GM12878 (cell line): Measurements from ENCODE around the gene NFKBIE.

Experiments used
- CBX3 ChIP-seq: fragments of 200-600 bp; sonication (generic); IDR thresholded peaks from 2 replicates; pipeline ENCODE4 v1.6.1; 2016; ENCODE audit warnings: low read depth, borderline replicate concordance
- EZH2 ChIP-seq: IDR thresholded peaks from 2 replicates; pipeline ENCODE4 v1.6.1; 2012; ENCODE audit warnings: low read depth, mild to moderate bottlenecking, control low read depth, inconsistent platforms, low read length, borderline replicate concordance; ENCODE audit not compliant: control insufficient read depth
- FOXK2 ChIP-seq: fragments of 450-650 bp; IDR thresholded peaks from 2 replicates; pipeline ENCODE4 v1.6.1; 2017; ENCODE audit warnings: mild to moderate bottlenecking, moderate library complexity
- PAX8 ChIP-seq: fragments of 450-650 bp; IDR thresholded peaks from 2 replicates; pipeline ENCODE4 v1.6.1; 2017; ENCODE audit warnings: mild to moderate bottlenecking, moderate library complexity
- POLR2A ChIP-seq: IDR thresholded peaks from 2 replicates; pipeline ENCODE4 v1.6.1; 2011; ENCODE audit warnings: low read depth, mild to moderate bottlenecking, low read length
- TCF12 ChIP-seq: IDR thresholded peaks from 2 replicates; pipeline ENCODE4 v1.6.1; 2011; ENCODE audit warnings: low read depth, mild to moderate bottlenecking, low read length
- YBX1 ChIP-seq: fragments of 450-650 bp; IDR thresholded peaks from 2 replicates; pipeline ENCODE4 v1.6.1; 2016; ENCODE audit warnings: antibody characterized with exemption
- TF ChIP-seq, protein P1 (sequence below), 3 experiments: IDR thresholded peaks in 2 of 3; conservative IDR thresholded peaks in 1 of 3; 2 replicates each; pipeline ENCODE4 v1.5.1; 2011; ENCODE audit warnings: low read depth in 3 of 3, low read length in 3 of 3, mild to moderate bottlenecking in 3 of 3, control low read depth in 2 of 3, moderate library complexity in 2 of 3, inconsistent platforms in 1 of 3, mixed read lengths in 1 of 3; ENCODE audit not compliant: control insufficient read depth in 2 of 3, insufficient read depth in 1 of 3; ENCODE audit errors: extremely low read depth in 1 of 3
- TF ChIP-seq, protein P2 (sequence below): fragments of 450-650 bp; IDR thresholded peaks from 2 replicates; pipeline ENCODE4 v1.6.1; 2018; ENCODE audit warnings: mild to moderate bottlenecking, low read depth, moderate library complexity; ENCODE audit not compliant: partially characterized antibody
- TF ChIP-seq, protein P3 (sequence below): IDR thresholded peaks from 2 replicates; pipeline ENCODE4 v1.6.1; 2012; ENCODE audit warnings: mild to moderate bottlenecking, low read depth, low read length

DNA sequence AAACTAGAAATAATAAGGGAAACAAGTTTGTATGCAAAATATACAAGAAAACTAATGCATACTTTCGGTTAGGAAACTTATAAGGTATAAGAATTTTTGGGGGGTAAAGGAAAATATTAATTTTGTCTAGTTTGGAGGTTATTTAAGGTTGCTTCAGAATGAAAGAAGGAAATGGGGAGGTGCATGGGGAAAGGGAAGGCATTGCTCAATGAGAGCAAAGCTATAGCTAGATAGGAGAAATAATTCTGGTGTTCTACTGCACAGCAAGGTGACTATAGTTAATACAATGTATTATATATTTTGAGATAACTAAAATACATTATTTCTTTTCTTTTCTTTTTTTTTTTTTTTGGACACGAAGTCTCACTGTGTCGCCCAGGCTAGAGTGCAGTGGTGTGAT lies 54.1 kb downstream of the NFKBIE start:
- no peak for TF ChIP-seq CBX3
- TF ChIP-seq YBX1, result no peak
- no peak for TF ChIP-seq FOXK2
- TF ChIP-seq TCF12, result no peak
- no peak for TF ChIP-seq PAX8
- TF ChIP-seq, protein P1, sequence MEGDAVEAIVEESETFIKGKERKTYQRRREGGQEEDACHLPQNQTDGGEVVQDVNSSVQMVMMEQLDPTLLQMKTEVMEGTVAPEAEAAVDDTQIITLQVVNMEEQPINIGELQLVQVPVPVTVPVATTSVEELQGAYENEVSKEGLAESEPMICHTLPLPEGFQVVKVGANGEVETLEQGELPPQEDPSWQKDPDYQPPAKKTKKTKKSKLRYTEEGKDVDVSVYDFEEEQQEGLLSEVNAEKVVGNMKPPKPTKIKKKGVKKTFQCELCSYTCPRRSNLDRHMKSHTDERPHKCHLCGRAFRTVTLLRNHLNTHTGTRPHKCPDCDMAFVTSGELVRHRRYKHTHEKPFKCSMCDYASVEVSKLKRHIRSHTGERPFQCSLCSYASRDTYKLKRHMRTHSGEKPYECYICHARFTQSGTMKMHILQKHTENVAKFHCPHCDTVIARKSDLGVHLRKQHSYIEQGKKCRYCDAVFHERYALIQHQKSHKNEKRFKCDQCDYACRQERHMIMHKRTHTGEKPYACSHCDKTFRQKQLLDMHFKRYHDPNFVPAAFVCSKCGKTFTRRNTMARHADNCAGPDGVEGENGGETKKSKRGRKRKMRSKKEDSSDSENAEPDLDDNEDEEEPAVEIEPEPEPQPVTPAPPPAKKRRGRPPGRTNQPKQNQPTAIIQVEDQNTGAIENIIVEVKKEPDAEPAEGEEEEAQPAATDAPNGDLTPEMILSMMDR (IDR thresholded peaks at IDR 0.05 in 2 of 3, conservative IDR thresholded peaks at IDR 0.05 in 1 of 3; ENCODE audit: control insufficient read depth in 2 of 3, extremely low read depth in 1 of 3, insufficient read depth in 1 of 3, low read depth in 3 of 3, low read length in 3 of 3), result no peak
- TF ChIP-seq EZH2, result no peak
- TF ChIP-seq, protein P2, sequence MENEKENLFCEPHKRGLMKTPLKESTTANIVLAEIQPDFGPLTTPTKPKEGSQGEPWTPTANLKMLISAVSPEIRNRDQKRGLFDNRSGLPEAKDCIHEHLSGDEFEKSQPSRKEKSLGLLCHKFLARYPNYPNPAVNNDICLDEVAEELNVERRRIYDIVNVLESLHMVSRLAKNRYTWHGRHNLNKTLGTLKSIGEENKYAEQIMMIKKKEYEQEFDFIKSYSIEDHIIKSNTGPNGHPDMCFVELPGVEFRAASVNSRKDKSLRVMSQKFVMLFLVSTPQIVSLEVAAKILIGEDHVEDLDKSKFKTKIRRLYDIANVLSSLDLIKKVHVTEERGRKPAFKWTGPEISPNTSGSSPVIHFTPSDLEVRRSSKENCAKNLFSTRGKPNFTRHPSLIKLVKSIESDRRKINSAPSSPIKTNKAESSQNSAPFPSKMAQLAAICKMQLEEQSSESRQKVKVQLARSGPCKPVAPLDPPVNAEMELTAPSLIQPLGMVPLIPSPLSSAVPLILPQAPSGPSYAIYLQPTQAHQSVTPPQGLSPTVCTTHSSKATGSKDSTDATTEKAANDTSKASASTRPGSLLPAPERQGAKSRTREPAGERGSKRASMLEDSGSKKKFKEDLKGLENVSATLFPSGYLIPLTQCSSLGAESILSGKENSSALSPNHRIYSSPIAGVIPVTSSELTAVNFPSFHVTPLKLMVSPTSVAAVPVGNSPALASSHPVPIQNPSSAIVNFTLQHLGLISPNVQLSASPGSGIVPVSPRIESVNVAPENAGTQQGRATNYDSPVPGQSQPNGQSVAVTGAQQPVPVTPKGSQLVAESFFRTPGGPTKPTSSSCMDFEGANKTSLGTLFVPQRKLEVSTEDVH, result no peak
- TF ChIP-seq POLR2A, result no peak
- TF ChIP-seq, protein P3, sequence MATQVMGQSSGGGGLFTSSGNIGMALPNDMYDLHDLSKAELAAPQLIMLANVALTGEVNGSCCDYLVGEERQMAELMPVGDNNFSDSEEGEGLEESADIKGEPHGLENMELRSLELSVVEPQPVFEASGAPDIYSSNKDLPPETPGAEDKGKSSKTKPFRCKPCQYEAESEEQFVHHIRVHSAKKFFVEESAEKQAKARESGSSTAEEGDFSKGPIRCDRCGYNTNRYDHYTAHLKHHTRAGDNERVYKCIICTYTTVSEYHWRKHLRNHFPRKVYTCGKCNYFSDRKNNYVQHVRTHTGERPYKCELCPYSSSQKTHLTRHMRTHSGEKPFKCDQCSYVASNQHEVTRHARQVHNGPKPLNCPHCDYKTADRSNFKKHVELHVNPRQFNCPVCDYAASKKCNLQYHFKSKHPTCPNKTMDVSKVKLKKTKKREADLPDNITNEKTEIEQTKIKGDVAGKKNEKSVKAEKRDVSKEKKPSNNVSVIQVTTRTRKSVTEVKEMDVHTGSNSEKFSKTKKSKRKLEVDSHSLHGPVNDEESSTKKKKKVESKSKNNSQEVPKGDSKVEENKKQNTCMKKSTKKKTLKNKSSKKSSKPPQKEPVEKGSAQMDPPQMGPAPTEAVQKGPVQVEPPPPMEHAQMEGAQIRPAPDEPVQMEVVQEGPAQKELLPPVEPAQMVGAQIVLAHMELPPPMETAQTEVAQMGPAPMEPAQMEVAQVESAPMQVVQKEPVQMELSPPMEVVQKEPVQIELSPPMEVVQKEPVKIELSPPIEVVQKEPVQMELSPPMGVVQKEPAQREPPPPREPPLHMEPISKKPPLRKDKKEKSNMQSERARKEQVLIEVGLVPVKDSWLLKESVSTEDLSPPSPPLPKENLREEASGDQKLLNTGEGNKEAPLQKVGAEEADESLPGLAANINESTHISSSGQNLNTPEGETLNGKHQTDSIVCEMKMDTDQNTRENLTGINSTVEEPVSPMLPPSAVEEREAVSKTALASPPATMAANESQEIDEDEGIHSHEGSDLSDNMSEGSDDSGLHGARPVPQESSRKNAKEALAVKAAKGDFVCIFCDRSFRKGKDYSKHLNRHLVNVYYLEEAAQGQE, result no peak
